BE2C (cell line): Measurements from ENCODE around the gene CHRNA4.

ENCODE experiments used
- DNase-seq: peaks from one replicate; pipeline ENCODE4 v3.0.0-alpha.2; 2020
- H3K27me3 ChIP-seq: fragments of 250-450 bp; sonication (Bioruptor Pico); 2 replicates; pipeline ENCODE4 v1.5.1; 2020; ENCODE audit warnings: mild to moderate bottlenecking
- H3K36me3 ChIP-seq: fragments of 250-450 bp; sonication (Bioruptor Pico); 2 replicates; pipeline ENCODE4 v1.5.1; 2020; ENCODE audit warnings: mild to moderate bottlenecking
- H3K4me1 ChIP-seq: fragments of 250-450 bp; sonication (Bioruptor Pico); 2 replicates; pipeline ENCODE4 v1.5.1; 2020
- H3K4me3 ChIP-seq: 2 replicates; pipeline ENCODE4 v1.5.1; 2011; ENCODE audit warnings: low read depth, low read length
- H3K9me3 ChIP-seq: fragments of 250-450 bp; sonication (Bioruptor Pico); 2 replicates; pipeline ENCODE4 v1.5.1; 2020
- TF ChIP-seq, protein P1 (sequence below): IDR thresholded peaks from 2 replicates; pipeline ENCODE4 v1.5.1; 2012; ENCODE audit warnings: mild to moderate bottlenecking, low read depth, low read length

CHRNA4 gene

DNA sequence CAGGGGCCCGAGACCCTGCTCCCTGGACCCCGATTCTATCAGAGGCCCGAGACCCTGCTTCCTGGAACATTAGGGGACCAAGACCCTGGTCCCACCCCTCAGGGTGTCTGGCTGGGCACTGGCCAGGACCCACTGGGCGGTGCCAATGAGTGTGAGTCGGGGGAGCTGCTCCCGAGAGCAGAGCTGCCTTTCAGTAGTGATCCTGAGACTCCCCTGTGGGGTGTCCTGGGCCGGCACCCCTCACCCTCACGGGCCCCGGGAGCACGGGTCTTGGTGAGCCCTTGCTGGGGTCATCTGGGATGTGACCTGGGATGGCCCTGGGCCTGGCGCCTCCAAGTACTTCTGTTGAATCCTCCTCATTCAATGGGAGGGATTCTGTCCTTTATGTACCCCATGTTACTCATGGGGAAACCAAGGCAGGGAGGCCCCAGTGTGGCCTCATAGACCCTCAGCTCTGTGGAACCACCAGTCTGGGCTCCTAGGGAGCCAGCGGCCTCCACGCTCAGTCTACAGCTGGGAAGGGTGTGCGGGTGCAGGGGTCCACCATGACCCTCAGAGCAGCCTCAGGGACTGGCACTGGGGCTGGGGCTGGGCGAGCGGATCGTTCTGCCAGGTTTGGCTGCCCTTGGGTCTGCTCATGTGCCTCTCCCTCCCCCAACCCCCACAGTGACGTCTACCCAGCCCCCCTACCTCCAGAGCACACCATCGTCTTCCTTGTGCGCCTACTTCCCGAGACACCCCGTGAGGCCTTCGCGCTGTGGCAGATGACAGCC lies 42.6 kb downstream of the CHRNA4 start:
- TF ChIP-seq, protein P1, sequence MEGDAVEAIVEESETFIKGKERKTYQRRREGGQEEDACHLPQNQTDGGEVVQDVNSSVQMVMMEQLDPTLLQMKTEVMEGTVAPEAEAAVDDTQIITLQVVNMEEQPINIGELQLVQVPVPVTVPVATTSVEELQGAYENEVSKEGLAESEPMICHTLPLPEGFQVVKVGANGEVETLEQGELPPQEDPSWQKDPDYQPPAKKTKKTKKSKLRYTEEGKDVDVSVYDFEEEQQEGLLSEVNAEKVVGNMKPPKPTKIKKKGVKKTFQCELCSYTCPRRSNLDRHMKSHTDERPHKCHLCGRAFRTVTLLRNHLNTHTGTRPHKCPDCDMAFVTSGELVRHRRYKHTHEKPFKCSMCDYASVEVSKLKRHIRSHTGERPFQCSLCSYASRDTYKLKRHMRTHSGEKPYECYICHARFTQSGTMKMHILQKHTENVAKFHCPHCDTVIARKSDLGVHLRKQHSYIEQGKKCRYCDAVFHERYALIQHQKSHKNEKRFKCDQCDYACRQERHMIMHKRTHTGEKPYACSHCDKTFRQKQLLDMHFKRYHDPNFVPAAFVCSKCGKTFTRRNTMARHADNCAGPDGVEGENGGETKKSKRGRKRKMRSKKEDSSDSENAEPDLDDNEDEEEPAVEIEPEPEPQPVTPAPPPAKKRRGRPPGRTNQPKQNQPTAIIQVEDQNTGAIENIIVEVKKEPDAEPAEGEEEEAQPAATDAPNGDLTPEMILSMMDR: no peak
- Histone ChIP-seq H3K36me3 (no peaks in the 10 kb centered on the region), H3K27me3 (peaks cover 14% of the 10 kb centered on the region), H3K4me3 (no peak overlapping the region), H3K4me1 (no peaks in the 10 kb centered on the region), H3K9me3 (no peaks in the 10 kb centered on the region)
- DNase-seq: peak; percentile 6

DNA sequence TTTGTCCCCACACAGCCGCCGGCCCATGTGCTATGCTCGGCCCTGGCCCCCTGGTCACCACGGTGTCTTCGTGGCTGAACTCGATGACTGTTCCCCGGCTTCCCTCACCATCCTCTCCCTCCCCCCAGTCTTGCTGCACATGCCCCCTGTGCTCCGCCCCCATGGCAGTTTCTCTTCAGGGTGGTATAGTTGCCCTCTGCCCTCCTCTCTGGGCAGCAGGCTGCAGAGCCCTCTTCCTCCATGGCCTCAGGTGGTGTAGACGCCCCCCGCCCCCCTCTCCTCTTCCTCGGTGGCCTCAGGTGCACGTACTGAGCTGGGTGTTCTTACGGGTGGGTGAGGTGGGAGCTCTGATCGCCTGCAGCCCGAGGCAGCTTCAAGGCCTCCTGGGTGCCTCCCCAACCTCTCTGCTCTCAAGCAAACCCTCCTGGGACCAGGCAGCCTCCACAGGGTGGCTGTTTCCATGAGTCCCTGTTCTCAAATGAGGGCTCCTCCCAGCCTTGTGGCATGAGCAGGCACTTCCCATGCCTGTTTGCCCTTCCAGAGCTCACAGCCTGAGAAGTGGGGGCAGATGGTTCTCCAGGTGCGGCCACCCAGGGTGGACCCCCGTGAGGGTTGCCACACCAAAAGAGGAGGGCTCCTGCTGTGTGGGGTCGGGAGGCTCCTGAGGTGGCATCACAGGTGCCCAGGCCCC lies 43.4 kb downstream of the CHRNA4 start:
- H3K36me3 ChIP-seq: no peaks in the 10 kb centered on the region
- DNase-seq: peak; percentile 7
- H3K9me3 ChIP-seq: no peaks in the 10 kb centered on the region
- no peaks in the 10 kb centered on the region for H3K4me1 ChIP-seq
- H3K27me3 ChIP-seq: peaks cover 6% of the 10 kb centered on the region; the same call in 1 of the 2 replicates
- TF ChIP-seq, protein P1: no peak
- no peak overlapping the region for H3K4me3 ChIP-seq

DNA sequence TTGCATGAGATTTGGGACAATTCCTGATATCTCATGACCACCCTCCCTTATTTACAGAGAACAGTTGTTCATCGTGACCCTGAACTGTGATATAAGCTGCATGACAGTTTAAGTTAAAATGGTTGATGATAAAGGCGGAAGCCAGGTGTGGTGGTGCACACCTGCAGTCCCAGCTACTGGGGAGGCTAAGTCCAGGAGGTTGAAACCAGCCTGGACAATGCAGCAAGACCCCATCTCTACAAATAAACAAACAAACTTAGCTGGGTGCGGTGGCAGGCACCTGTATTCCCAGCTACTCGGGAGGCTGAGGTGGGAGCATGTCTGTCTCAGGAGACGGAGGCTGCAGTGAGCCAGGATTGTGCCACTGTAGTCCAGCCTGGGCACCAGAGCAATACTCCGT lies 44.1 kb downstream of the CHRNA4 start:
- Histone ChIP-seq H3K9me3 (no peaks in the 10 kb centered on the region), H3K36me3 (no peaks in the 10 kb centered on the region), H3K27me3 (no peaks in the 10 kb centered on the region), H3K4me1 (no peaks in the 10 kb centered on the region), H3K4me3 (no peak overlapping the region)
- no peak for DNase-seq
- TF ChIP-seq, protein P1: no peak

DNA sequence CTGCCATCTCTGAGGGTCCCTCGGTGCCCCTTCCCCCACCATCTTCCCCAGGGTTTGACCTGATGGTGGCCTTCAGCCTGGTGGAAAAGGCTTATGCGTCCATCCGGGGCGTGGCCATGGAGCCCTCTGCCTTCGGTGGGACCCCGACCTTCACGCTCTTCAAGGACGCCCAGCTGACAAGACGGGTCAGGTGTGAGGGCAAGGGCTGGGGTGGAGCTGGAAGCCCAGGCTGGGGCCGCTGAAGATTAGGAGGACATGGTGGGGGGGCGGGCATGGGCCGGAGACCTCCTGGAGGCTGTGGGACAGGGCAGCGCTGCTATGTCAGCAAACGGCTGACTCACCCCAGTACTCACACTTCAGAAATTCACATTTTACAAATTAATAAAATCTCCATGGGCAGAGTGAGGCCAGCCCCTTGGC lies 44.6 kb downstream of the CHRNA4 start:
- no peaks in the 10 kb centered on the region for H3K4me1 ChIP-seq
- H3K27me3 ChIP-seq: no peaks in the 10 kb centered on the region

DNA sequence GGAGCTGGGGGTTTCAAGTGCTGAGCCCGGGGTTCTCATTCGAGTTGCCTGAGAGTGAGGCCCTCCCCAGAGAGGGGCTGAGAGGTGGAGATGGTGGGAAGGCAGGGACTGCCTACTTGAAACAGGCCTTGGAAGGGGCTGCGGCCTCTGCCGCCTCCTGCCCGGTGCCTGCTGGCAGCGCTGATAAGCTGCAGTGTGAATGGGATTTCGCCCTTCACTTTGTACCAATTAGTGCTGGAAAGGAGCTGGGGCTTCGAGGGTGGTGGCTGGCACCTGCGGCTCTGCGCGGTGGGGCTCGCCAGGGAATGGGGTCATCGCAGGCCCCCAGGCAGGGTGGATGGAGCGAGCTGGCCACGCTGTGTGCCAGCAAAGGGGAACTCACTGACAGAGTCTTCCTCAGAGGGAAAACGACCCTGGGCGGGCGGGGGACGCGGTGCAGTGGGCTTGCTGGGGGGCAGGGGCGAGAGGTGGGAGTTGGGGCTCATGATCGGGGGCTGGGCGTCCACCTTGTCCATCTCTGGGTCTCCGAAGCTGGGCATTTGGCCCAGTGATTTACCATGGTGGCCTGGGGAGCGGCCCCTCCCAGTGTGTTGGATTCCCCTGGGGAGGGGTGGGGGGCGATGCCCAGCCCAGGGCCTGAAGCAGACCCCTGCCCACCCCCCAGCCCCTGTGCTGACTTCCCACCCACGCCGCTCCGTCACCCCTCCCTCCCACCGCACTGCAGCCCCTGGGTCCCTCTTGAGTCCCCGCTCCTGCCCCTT lies 45.2 kb downstream of the CHRNA4 start:
- DNase-seq: peak; percentile 6
- Histone ChIP-seq H3K27me3 (no peaks in the 10 kb centered on the region), H3K36me3 (no peaks in the 10 kb centered on the region), H3K9me3 (no peaks in the 10 kb centered on the region), H3K4me3 (no peak overlapping the region), H3K4me1 (no peaks in the 10 kb centered on the region)
- TF ChIP-seq, protein P1: no peak

More for the DNA sequence above, 44.6 kb downstream of the CHRNA4 start:
- no peak overlapping the region for H3K4me3 ChIP-seq
- TF ChIP-seq, protein P1: no peak
- no peaks in the 10 kb centered on the region for H3K36me3 ChIP-seq
- no peaks in the 10 kb centered on the region for H3K9me3 ChIP-seq
- DNase-seq: peak; percentile 9
